ENCODE results near the gene PYDC1.

- TF ChIP-seq CTCF (IDR thresholded peaks at IDR 0.05) (no peak), POLR2A (IDR thresholded peaks at IDR 0.05) (no peak)
Measured at GRCh38 chr16:31204871-31205666, 11.9 kb downstream of the PYDC1 start.

Data from uterus (tissue), 2 donors.